NCI-H1417 treated with DMSO at 0.1 percent for 48 hours (cell line): ENCODE data around the gene FAM168A.

Experiments used
- DNase-seq: peaks from one replicate; lab custom pipeline; 2025; lab: John Stamatoyannopoulos, UW

FAM168A gene

DNA sequence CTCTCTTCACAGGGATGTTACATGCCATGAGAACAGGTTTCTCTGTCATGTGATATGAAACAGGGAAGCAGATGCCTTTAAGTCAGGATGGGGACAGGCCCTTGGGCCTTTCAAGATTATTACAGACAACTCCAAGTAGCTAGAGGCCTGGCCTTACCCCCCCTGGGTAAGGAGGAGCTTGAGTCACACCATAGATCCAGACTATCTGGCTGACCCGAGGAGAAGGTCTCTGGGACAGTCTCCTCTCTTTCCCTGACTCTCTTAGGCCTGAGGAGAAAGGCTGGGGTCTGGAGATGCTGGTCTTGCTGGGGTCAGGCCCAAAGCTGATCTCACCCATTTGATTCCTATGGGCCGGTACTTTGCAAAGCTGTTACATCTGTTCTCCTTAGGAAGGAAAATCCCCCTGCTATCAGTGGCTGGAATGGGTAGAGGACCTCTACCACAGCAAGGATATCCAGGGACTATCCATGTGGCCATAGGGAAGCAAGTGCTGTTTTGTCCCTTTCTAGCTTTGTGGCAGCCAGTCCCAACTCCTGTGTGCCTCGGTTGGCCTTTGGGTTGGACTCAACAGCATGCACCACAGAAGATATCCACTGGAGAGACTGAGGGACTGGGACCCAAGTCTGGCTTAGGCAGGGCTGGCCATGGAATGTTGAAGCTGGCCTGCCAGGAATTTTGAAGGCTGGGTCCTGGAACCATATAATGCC, 196.5 kb downstream of the FAM168A start:
- DNase-seq, result no peak

DNA sequence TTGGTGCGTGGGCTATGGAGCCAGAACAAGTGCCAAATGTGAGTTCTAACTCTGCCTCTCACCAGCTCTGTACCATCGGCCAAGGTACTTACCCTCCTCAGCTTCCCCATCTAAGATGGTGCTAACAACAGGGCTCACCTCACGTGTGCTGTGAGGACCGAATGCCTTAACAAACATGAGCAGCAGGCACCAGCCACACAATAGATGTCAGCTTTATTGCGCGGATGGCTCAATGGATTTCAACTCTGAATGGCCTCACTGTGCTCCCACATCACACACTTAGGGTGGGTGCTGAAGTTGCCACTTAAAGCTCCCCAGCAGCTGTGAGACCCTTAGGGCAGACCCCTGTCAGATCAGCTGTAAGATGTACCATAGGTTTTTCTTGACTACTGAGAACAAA, 197.6 kb downstream of the FAM168A start:
- no peak for DNase-seq

DNA sequence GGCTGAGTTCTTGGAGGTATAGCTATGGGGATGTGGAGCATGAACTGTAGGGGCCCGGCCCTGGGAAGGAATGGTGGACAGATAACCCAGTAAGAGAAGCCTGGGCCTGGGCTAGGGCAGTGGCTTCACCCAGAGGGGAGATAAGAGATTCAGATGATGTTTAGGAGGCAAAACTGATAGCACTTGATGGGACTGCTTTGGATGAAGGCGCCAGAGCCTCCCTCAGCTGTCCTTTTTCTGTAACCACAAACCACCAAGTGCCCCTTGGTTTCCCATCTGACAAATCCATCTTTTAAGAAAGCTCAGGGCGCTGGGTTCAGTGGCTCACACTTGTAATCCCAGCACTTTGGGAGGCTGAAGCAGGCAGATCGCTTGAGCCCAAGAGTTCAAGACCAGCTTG, 198.3 kb downstream of the FAM168A start:
- no peak for DNase-seq

DNA sequence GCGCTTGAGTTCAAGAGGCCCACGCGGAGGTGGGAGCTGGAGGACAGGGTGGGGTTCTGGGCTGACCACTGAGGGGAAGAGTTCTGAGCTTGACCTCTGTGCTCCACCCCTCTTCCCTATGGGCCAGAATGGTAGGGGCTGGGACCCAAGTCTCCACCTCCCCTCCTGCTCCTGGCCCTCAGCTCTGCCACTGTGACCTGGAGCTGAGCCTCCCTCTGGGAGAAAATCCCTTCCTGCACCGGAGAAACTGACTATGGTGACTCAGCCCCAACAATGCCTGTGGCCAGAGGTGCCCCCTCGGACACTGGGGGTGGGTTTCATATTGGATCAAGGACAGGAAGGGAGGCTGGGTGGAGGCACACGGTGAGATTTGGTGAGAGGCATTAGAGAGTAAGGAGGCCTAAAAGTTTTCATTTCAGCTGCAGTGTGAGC, 198.7 kb downstream of the FAM168A start:
- no peak for DNase-seq

DNA sequence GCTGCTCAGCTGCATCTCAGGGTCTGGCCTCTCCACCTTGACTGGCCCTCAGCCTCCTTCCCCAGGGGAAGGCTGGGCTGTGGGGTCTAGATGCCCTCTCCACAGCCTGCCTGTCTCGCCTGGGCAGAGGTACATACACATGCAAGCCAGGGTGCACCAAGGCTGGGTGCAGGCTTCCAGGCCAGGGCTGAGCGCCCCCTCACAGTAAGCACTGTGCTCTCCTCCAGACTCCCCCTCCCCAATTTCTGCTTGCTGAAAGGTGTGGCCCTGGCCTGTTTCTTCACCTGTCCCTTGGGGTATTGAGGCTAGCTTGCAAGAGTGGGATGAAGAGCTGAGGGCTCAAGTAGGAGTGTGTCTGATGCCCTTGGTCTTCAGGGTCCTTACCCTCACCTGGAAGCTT, 199.2 kb downstream of the FAM168A start:
- no peak for DNase-seq

DNA sequence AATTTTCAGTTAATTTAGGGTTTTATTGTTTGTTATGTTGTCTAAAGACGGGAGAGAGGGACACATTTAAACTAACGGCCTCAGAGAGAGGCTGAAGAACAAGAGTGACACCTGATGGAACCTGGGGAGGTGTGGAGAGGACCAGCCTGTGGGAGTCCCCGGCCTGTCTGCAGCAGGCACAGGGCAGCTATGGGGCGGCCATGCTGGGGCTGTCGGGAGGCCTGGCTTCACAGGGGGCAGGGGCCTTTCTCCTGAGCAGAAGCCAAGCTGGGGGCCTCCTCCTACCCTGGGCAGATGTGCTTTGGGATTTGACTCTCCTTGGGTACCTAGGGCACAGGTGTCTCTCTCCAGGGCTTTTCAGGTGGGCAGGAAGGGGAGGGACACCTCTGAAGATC, 199.8 kb downstream of the FAM168A start:
- no peak for DNase-seq

DNA sequence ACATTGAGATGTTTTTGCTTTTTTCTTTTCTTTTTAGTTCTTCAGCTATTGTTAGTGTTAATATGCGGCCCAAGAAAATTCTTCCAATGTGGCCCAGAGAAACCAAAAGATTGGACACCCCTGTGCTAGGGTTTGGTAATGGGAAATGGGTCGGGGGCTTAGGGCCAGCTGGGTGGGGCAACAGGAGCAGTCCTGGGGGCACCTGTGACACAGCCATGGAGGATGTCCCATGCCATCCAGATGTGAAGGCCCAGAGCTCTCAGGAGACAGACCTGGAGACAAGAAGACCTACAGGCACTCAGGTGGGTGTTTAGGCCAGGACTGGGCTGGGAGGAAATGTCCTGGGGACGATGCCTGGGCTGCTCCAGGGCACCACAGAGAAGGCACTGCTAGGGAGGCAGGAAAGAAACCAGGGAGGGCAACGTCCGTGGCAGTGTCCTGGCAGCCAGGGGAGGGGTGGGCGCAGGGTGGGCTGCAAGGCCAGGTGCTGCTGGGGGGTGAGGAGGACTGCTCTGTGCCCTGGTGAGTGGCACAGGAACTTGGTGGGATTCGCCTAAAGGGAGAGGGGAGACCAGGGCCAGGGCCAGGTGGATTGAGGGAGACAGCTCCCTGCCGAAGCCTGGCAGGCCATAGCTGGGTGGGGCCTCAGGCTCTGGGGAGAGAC, 200.3 kb downstream of the FAM168A start:
- no peak for DNase-seq

DNA sequence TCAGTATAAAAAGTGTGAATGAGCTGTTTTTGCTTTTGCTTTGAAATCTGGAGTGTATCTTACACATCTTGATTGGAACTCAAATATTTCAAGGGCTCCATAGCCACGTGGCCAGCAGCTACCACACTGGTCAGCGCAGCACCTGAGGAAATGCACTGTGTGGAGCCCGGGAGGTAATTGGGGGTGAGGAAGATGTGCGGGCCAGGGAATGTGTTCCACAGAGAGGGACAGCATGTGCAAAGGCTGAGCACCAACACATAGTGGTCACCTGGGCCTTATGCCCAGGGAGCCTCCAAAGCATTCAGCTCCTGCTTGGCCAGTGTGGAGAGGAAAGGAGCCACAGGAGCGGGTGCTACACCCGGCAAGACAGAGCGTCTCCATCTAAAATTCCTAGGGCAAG, 200.9 kb downstream of the FAM168A start:
- DNase-seq, result no peak

DNA sequence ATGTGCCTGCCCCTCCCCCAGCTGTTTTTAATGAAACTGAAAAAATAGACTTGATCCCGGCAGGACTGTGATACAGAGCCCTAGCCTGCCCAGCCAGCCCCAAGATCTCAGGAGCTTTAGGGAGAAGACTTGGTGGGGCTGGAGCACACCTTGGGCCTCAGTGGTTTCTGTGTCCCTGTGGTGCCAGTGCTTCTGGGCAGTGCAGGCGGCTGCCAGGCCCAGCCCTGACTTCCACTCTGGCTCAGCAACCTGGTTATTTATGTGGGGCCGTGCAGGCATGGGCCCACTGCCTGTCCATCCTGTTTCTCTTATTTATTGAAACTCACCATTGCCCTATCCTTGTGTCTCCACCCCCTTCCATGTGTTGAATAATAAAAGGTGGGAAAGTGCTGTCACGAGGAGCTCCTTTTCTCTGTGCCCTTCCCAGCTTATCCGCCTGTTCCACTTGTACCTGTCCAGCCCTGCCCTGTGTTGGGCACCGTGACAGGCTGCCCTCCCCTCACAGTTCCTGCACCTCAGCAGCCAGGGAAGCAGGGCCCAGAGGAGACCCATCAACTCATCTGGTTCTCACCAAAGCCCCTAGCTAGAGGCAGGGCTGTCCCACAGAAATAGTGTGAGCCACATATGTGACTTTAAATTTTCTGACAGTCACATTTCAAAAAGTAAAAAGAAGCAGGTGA, 201.5 kb downstream of the FAM168A start:
- DNase-seq, result no peak

DNA sequence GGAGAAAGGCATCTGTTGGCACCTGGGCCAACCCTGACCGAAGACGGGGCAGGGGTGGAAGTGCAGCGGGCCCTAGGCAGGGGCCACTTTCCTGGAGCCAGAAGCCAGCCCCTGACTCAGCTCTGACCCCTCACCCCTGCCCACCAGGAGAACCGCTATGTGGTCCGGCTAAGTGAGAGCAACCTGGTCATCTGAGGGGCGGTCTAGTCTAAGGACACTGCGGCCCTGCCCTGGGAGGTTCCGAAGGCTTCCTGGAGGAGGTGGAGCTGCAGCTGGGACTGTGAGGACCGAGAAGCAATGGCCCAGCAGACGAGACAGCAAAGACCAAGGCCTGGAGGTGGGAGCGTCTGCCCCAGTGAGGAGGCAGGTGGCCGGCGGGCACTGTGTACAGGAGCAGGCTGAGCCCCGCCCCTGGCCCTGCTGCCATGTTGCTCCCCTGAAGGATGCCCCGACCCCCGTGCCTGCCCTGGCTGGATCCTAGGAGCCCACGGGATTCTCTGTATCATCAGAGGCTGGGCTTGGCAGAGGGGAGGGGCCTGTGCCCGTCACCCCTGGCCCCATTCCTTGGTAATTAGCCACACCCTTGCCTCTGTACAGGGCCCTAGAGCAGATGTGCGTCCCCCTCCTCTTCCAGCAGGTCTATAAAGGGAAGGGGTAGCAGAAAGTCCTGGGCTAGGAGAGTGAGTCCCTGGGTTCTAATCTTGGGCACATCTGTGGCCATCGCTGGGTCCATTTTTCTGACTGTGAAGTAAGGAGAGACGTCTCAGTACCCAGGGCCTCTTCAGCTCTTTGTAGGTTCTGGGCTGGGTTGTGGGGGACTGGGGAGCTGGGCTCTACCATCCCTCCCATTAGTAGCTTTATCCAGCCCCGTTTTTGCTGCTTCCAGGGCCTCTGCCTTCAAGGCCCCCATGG, 202.4 kb downstream of the FAM168A start:
- DNase-seq, result no peak

DNA sequence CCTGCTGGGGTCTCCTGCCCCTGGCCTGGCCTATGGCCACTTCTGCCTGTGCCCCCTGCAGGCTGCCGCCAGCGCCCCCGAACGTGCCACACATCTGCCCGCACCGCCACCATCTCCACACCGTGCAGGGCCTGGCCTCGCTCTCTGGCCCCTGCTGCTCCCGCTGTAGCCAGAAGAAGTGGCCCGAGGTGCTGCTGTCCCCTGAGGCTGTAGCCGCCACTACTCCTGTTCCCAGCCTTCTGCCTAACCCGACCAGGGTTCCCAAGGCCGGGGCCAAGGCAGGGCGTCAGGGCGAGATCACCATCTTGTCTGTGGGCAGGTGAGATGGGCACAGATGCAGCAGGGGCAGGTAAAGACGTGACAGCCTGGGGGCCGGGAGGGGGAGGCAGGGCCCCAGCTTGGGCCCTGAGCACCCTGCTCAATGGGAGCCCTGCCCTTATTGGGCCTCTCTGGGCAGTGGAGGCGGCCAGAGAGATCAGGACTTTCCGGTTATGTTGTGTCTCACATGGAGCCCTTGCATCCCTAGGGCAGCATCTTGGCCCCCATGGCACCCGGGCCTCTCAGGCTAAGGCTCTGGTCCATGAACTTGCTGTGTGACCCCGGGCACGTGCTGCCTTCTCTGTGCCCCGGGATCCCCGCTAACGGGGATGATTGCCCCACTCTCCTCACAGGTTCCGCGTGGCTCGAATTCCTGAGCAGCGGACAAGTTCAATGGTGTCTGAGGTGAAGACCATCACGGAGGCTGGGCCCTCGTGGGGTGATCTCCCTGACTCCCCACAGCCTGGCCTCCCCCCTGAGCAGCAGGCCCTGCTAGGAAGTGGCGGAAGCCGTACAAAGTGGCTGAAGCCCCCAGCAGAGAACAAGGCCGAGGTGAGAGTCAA, 203.3 kb downstream of the FAM168A start:
- no peak for DNase-seq

DNA sequence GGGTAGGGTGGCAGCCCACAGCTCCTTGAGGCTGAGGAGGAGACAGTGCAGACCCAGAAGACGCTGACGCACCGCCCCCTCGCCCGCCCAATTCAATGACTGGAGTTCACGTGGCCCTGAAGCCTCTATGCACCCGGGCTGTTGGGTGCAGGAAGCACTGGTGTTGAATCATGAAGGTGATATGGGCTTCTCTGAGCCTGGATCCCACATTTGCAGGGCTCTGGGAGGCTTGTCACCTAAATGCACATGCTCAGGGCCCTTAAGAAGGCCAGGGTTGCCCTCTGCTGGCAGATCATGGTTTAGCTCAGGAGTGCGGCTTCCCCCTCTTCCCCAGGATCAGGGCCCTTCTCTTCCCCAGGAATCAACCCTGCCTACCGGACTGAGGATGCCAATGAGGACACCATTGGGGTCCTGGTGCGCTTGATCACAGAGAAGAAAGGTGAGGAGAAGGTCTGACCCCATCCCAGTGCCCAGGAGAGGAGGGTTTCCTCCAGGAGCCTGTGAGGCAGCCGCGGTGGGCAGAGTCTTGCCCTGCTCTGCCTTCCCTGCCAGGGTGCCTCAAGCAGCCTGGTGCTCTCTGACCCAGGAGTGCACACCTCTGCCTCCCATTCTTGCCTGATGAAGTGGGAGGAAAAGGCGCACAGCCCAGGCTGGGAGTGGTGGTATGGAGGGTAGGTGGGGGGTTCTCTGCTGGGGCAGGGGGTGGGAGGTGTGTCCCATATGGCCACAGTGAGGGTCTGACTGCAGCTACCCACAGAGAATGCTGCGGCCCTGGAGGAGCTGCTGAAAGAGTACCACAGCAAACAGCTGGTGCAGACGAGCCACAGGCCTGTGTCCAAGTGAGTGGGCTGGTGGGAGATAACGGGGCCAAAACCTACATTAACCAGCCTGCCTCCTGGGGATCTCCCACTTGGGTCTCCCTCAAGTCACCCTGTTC, 204.2 kb downstream of the FAM168A start:
- DNase-seq, result no peak

DNA sequence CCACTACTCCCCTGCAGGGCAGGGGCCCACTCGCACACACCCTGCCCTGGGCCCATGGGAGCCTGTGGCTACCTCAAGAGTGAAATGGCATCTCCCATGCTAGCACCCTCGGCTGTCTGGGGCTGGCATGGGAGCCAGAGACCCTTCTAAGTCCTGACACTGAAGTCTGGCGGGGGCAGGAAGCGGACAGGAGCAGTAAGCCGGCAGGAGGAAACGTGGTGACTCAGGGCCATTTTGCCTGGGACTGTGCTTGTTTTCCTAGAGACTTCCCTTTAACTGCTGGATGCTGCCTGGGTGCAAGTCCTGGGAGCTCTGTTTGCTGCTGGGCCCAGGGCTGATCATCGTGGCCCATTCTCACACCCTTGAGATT, 204.9 kb downstream of the FAM168A start:
- DNase-seq, result no peak

DNA sequence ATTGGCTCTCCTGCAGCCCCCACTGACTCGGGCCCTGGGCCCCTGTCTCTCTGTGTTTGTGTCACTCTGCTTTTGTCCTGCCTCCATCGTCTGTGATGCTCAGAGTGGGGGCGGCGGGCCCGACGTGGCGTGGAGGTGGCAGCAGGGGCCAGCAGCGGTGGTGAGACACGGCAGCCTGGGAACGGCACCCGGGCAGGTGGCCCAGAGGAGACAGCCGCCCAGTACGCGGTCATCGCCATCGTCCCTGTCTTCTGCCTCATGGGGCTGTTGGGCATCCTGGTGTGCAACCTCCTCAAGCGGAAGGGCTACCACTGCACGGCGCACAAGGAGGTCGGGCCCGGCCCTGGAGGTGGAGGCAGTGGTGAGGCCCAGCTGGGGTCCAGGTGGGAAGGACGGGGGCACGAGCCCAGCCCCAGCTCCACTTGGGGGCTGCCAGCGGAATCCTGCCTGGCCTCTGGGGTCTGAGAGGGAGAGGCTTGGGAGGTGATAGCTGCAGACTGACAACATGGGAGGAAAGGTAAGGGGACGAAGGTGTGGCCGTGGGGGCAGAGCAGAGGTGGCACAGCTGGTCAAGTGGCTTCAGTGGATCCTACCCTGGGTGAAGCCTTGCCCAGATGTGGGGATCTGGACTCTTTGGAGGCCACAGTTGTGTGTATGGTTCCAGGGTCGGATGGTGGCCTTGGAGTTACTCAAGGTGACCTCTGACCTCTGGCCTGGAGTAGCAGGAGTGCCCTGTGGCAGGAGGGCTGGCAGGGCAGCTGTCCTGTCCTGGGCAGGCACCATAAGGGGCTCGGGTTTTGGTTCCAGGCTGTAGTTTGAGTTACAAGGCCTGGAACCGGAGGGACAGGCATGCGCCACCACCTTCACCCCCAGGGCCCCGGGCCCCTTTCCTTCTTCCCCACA, 205.6 kb downstream of the FAM168A start:
- DNase-seq, result no peak

DNA sequence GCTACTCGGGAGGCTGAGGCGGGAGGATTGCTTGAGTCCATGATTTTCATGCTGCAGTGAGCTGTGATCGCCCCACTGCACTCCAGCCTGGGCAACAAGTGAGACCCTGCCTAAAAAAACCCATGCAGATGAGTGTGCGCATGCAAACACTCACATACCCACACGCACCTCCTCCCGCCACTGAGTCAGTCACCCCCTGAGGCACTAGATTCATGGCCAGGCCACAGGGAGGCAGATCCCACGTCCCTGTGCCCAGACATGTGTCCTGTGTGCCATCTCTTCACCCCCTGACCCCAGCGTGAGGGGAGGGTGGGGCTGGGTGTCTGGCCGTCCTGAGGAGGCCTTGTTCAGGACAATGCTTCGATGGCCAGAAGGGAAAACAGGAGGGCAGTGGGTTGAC, 206.2 kb downstream of the FAM168A start:
- DNase-seq, result no peak

DNA sequence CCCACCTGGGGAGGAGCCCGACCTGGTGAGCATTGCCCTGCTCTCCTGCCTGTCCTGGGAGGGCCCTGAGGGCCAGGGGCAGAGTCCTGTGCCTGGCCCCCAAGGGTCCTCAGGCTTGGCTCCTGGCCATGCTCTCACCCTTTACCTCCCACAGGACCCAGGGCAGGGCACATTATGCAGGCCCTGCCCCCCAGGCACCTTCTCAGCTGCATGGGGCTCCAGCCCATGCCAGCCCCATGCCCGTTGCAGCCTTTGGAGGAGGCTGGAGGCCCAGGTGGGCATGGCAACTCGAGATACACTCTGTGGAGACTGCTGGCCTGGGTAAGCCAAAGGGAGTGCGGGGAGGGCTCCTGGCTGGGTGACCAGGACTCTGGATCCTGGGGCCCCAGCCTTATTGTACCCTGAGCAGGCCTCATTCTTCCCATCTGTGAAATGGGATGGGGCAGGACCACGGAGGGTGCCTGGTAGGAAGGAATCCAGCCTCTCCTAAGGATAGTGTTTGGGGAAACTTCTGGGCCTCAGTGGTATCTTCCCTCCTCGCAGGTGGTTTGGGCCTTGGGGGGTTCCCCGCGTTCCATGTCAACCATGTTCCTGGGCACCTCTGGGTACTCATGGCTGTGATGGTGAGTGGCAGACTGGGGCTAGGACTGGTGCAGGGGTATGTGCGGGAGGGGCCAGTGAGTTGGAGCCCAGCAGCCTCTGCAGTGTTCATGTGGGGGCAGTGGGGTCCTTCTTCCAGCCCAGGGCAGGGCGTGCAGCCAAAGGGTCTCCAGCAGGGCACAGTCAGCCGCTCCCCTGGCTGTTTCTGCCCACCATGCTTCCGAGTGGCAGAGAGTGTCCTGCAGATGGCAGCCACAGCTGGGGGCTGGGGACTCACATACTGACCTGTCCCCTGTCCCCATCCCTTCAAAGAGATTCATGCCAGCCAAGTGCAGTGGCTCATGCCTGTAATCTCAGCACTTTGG, 207.0 kb downstream of the FAM168A start:
- no peak for DNase-seq

DNA sequence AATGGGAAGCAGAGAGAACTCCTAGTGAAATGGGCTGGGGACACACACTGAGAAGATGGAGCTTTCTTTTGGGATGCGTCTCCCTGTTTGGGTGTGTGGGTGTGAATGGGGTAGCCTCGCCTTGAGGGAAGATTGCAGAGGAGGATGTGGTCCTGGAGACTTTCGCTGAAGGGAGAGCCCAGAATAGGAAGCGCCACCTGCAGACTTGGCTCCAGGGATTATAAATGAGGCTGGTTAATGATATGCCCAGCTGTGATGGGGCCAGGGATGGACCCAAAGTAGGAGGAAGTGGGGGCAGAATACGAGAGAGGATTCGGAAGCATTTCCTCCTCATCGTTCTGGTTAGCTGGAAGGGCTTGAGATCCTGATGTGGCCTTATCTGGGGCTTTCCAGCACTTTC, 208.0 kb downstream of the FAM168A start:
- DNase-seq, result no peak

DNA sequence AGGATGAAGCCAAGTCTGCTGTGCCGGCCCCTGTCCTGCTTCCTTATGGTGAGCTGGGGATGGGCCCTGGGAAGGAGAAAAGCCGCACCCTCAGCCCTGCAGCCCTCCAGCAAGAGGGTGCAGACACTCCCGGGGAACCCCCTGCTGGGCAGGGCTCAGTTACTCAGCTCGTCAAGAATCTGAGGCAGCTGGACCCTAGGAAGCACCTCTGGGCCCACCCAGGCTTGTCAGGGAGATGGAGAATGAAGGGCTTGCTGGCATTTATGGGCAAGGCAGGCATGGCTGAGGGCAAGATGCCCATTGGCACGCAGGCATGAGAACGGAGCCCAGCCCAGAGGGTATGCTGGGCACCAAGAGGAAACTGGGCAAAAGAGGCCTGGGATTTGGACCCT, 208.8 kb downstream of the FAM168A start:
- DNase-seq, result no peak
